GM21717 (cell line): ENCODE measurements around the gene PANX1.

Experiments
- ATAC-seq: cut with Tn5 transposase; IDR thresholded peaks from one replicate; pipeline ENCODE4 v1.9.1; 2021; ENCODE audit warnings: mild to moderate bottlenecking, moderate library complexity; ENCODE audit not compliant: unreplicated experiment

PANX1 gene

DNA sequence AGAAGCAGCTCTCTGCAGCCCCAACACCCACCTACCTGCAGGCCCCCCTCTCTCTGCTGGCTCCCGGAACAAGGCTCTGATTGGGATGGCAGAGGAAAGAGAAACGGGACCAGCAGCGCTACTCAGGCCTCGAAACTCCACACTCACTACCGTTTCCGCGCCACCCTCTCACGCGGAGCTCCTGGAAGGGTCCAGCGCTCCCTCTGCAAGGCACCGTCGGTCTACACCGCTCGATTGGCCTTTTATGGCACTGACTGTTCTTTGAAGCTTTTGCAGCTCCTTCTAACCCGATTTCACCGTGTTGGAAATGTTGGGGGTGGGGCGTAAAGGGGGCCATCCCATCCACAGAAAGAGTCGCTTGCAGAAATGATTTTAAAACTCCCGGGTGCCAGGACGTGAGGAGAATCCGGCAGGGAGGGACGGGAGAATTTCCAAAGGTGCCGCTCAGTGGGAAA, 323 bp upstream of the PANX1 start:
- peak; percentile 18 for ATAC-seq

GRCh38 chr11:94129512-94130297, 1.1 kb downstream of the PANX1 start:
- no peak for ATAC-seq

DNA sequence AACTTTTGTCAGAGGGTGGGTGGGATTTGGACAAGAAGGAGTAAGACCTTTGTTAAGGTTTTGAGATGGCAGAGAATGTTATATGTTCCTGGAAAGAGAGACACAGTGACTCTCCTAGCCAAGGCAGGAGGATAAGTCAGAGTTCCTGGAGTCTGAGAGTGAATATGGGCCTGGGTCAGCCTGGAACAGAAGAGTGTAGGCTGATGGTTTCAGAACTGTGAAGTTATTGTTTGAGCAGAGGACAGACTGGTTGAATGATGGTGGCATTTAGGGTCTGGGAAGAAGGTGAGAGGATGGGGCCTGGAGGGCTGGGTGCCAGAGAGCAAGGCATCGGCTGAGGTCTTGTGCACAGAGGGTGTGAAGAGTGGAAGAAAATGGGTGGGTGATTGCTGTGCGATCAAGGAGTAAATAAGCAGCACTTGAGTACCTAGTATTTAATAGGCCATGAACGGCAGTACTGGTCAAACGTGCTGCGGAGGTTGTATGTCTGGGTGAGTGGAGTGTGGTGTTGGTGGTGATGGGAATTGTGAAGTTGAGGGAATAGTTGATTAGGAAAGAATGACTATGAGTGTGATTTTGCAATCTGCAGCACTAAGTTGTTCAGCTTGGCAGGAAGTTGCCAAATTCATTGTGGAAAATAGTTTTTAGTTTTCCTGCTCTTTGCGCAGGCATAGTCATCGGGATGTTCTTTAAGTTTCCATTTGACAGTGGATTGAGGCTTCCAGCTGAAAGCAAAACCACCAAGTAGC, 1.8 kb downstream of the PANX1 start:
- ATAC-seq = no peak

DNA sequence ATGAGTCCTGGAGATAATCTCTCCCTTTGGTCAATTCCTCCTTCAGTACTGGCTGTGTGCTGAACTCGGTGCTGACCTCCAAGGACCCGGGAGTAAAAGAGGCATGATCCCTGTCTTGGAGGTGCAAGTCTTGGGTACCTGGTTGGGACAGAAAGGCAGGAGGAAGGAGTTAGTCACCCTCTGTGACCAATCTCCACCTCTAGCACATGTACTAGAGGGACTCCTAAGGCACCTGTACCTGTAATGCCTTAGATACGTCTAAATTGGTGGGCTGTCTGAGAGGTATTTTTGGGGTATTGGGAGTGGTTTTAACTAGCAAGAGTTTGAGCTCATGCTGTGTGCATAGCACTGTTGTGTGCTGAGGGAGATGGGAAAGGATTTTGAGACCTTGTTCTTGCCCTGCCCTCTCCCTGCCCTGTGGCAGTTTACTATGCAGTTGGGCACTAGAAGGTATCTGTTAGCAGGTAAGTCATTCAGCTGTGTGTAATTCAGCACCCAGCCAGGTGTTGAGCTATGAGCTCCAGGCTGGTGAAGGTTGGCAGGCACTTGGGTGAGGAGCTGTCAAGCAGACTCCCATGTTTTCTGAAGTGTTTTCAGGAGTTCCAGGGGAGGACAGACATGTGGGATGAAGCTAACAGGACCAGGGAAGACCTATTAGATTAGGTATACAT, 2.5 kb downstream of the PANX1 start:
- ATAC-seq = no peak

GRCh38 chr11:94131718-94132115, 3.1 kb downstream of the PANX1 start:
- no peak for ATAC-seq

DNA sequence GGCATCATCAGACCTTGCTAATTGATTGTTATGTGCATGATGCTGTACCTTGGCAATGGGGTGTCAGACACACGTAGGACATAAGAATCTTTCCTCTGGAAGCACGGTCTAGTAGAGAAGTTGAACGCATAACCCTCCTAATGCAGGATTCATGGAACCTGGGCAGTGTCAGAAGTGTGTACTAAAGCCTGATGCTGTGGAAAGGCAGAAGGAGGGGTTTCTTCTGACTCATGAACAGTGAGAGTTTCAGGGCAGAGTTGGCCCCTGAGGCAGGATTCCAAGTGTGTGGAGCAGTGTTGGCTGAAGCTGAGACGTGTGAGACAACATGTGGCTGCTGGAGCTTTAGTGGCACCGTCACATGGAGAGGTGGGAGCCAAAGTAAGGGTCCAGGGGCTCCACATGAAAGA, 3.5 kb downstream of the PANX1 start:
- no peak for ATAC-seq

- no peak for ATAC-seq
These were observed 4.3 kb downstream of the PANX1 start for GRCh38 chr11:94132823-94133408.

GRCh38 chr11:94133752-94134151, 5.1 kb downstream of the PANX1 start:
- ATAC-seq = no peak

DNA sequence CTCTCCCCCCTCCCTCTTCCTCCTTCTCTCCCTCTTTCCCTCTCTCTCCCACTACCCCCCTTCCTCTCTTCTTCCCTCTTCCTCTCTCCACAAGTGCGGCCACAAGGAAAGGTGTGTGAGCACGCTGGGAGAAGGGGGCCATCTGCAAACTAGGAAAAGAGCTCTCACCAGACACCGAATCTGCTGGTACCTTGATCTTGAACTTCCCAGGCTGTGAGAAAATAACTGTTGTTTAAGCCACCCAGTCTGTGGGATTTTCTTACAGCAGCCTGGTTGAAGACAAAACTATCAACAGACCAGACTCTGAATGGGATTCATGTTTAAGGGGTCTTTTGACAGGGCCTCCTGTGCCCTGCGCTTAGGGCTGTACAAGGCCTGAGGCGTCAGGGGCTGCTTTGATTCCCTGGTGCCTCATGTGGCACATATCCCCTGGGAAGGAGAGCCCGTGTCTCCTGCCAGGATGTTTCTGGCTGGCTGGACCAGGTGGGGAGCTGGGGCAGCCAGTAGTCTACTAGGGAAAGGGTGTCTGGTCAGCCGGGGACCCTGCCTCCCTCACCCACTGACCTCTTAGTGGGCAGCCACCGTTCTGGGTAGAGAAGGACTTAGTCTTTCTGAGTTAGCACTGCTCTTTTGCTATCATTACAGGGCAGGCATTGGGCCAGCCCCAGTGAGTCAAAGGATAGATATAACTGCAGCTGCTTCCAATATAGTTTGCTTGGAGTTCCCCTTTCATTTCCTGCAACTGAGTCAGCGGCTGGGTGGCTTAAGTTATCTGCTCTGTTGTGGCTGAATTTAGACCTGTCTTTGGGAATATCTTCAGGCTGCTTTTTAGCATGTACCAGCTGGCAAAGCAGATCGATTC, 6.2 kb downstream of the PANX1 start:
- peak; percentile 78 for ATAC-seq

- ATAC-seq = no peak
These were observed 10.8 kb downstream of the PANX1 start for GRCh38 chr11:94139416-94139815.

GRCh38 chr11:94140154-94140655, 11.6 kb downstream of the PANX1 start:
- no peak for ATAC-seq

DNA sequence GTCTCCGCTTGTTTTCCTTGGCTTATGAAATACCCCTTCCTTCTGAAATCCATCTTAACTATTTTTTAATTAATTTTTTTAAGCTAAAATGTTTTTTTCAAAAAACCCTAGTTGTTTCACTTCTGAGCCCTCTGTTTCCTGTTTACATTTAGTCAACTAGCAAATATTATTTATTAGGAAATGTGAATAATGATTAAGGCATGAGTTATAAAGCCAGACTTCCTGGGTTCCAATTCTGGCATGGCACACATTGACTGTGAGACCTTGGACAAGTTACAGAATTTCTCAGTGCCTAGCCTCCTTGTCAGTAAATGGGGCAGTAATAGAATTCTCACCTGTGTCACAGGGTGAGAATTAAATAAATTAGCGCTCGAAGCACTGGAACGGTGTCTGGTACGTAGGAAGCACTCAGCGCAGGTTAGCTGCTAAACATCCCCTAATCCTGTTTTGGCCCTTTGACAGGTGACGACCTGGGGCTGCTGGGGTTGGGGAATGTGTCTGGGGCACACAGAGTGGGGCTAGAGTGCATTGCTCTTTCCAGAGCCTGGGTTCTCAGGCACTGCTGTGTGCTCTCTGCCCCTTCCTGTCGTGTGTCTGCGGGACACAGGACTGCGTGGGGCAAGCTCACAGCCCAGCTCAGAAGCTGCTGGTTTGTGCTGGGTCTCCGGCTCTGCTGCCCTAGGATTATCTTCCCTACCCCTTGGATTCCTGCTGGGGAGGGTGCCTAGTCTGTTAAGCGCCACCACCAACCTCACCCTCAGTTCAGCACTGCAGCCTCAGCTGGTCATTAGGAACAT, 13.1 kb downstream of the PANX1 start:
- no peak for ATAC-seq

DNA sequence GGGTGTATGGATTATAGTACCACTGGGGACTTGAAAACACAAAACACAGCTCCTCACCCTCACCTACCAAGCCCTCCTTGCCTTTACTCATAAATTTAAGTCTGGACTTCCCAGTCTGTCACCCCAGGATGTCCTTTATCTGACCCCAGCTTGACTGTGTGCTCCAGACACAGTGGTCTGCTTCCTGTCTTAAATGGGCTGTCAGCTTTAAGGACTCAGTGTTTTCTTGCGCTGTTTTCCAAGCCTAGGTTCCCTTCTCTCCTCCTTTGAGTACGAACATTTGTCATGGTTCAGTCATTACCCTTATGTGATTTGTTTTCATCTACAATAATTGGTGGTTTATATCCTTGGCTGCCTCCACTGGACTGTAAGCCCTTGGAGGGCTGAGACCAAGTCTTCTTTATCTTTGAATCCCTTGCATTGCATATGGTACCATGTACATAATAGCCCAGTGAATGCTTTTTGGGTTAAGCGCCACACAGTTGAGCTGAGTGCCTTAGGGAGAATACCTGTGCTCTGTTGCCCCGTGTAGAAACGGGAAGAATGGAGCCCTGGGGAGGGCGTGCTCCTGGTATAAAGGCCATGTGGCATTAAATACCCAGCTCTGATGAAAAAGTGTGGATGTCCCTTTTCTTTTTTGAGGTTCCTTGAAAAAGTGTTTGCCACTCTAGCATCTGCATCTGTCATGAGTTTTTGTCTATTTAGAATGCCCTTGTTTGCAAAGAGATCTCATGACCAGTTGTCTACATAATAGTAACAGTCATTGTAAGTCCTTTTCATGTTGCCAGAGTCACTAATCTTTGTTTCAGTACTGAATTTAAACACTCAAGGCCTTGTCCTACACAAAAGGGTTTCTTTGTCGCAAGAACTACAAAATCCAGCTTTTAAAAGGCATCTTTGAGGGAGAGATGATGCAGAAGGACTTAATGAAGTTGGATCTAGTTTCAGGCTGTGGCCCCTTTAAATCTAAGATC, 14.0 kb downstream of the PANX1 start:
- ATAC-seq = no peak

- no peak for ATAC-seq
These were observed 15.6 kb downstream of the PANX1 start for GRCh38 chr11:94144216-94144615.

GRCh38 chr11:94144664-94145063, 16.0 kb downstream of the PANX1 start:
- ATAC-seq = no peak

GRCh38 chr11:94145431-94145830, 16.8 kb downstream of the PANX1 start:
- no peak for ATAC-seq

DNA sequence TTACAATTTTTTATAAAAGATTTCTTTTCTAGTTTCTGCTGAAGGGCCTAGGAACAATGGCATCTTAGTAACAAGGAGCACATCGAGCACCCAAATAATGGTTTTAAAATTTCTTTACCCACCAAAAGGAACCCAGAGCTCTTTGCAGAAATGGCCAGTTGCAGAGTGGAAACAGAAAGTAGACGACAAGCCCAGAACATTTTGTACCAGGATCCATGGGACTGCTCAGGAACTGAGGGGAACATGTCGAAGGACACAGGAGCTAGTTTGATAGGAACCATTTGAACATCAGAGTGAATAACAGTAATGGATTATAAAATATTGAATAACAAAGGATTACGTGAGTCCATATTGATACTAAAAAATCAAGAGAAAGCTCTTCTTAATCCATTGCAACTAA, 17.3 kb downstream of the PANX1 start:
- ATAC-seq = no peak

DNA sequence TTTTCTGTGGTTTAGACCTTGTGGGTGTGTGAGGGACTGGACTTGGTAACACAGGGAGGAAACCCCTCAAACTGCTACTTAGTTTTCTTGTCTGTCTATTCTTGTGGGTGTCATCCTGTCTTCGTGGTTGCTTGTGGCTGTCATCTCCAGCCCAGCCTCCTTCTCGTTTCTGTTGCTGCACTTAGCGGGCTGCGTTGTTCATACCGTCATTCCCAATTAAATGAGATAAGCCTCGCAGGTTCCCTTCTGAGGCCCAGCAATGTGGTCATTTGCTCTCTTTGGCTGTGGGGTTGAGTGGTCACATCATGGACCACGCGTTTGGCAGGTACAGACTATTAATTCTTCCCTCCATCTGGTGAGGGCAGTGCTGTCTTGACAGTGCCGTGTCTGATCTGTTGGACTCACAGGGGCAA, 18.8 kb downstream of the PANX1 start:
- ATAC-seq = no peak
